Measurements from ENCODE around the gene FAF1. TPM values are rescaled to one million over a fixed set of nuclear protein-coding genes. Genes with fewer than 3 reads are reported as not detected.
"Not testable (repeated sequence)": the region's sequence is repeated elsewhere in the genome, so short reads cannot be mapped to it uniquely, and the experiment has no call there.

The FAF1 gene
- total RNA-seq, 4 donors from 2014 or later: 25.1 to 74.6 (median 37.2) TPM

DNA sequence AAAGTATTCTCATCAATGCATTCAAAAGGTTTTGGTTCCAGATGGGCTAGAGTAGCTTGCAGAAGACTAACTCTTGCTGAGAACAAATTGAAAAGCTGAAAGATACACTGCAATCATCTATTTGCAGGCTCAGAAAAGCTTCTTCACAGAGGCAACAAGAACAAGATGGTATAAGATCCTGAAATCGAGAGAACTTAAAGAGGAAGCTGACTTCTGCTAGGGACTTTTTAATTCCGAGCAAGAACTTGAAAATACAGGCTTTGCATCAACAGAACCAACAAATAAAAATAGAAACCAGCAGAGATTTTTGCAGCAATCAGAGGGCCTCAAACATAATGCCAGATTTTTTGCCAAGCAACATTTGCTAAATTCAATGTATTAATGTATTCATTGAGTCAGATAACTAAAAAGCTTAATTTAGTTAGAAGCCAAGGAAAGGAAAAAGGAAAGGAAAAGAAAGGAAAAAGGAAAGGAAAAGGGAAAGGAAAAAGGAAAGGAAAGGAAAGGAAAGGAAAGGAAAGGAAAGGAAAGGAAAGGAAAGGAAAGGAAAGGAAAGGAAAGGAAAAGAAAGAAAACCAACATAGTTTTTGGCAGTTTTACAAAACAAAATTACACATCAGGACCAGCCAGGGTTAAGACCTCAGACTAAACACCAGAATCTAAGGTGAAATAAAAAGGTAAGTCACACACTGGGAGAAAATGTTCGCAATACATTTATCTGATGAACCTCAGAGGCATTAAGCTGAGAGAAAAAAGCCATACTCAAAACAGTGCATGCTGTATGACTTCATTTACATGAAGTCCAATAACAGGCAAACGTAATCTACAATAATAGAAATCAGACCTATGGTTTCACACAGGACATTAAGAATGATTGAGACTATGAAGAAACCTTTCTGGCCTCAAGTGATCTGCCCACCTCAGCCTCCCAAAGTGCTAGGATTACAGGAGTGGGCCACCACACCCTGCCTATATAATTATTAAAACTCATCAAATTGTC is 42.6 kb downstream of the FAF1 start:
- Histone ChIP-seq H3K4me1 (peaks cover 0 to 8% (median 0%) of the 10 kb centered on the region in 4 donors), H3K4me3 (no peak overlapping the region), H3K27ac (no peak overlapping the region), H3K9me3 (no peaks in the 10 kb centered on the region), H3K36me3 (no peaks in the 10 kb centered on the region), H3K27me3 (no peaks in the 10 kb centered on the region)
- TF ChIP-seq, protein P1, sequence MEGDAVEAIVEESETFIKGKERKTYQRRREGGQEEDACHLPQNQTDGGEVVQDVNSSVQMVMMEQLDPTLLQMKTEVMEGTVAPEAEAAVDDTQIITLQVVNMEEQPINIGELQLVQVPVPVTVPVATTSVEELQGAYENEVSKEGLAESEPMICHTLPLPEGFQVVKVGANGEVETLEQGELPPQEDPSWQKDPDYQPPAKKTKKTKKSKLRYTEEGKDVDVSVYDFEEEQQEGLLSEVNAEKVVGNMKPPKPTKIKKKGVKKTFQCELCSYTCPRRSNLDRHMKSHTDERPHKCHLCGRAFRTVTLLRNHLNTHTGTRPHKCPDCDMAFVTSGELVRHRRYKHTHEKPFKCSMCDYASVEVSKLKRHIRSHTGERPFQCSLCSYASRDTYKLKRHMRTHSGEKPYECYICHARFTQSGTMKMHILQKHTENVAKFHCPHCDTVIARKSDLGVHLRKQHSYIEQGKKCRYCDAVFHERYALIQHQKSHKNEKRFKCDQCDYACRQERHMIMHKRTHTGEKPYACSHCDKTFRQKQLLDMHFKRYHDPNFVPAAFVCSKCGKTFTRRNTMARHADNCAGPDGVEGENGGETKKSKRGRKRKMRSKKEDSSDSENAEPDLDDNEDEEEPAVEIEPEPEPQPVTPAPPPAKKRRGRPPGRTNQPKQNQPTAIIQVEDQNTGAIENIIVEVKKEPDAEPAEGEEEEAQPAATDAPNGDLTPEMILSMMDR (IDR thresholded peaks at IDR 0.05): no peak
- no peak for TF ChIP-seq EP300 (IDR thresholded peaks at IDR 0.05; ENCODE audit: low read depth)
- no peak for TF ChIP-seq POLR2A (IDR thresholded peaks at IDR 0.05)
- TF ChIP-seq POLR2AphosphoS5 (IDR thresholded peaks at IDR 0.05): no peak
- intact Hi-C loops (cut with DNase I; ENCODE audit: low total_unique reads) (no loop called here), in situ Hi-C loops (cut with MboI; ENCODE audit: low pct_ligation_motif_present in 1 of 4, low pct_unique_long_range_greater_than_20kb in 1 of 4, low sequenced_read_pairs in 3 of 4) (no loop called here)
- no peak for DNase-seq
- 80 to 83% methylated on average over 4 of the region's 4 CpGs for WGBS, 2 donors (ENCODE audit: low coverage in 1 of 2)

DNA sequence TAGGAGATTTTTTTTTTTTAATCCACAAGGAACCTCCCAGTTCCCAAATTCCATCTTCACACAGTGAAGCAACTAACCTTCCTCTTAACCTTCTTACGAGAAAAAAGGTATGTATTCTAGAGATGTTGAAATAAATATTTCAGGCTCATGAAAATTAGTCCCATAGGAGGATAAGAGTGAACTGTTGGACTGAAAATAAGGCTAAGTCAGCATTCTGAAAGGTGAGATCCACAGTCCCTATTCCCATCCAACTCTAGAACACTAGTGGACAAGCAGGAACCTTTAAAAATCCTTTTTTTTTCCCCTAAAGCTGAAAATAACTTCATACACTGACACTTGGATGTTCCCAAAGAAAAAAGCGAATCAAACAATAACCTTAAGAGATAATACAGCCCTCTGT is 44.4 kb downstream of the FAF1 start:
- whole genome bisulfite sequencing, 2 donors (ENCODE audit: low coverage in 1 of 2): 96 to 100% methylated on average over 2 of the region's 2 CpGs
- Histone ChIP-seq H3K27me3 (no peaks in the 10 kb centered on the region), H3K27ac (no peak overlapping the region), H3K9me3 (no peaks in the 10 kb centered on the region), H3K4me3 (no peak overlapping the region), H3K4me1 (peaks cover 0 to 8% (median 0%) of the 10 kb centered on the region in 4 donors), H3K36me3 (no peaks in the 10 kb centered on the region)
- intact Hi-C loops (cut with DNase I; ENCODE audit: low total_unique reads): no loop called here
- no peak for DNase-seq
- in situ Hi-C loops (cut with MboI; ENCODE audit: low pct_ligation_motif_present in 1 of 4, low pct_unique_long_range_greater_than_20kb in 1 of 4, low sequenced_read_pairs in 3 of 4): no loop called here
- TF ChIP-seq, protein P1 (IDR thresholded peaks at IDR 0.05): no peak
- TF ChIP-seq POLR2A (IDR thresholded peaks at IDR 0.05) (no peak), POLR2AphosphoS5 (IDR thresholded peaks at IDR 0.05) (no peak), EP300 (IDR thresholded peaks at IDR 0.05; ENCODE audit: low read depth) (no peak)

DNA sequence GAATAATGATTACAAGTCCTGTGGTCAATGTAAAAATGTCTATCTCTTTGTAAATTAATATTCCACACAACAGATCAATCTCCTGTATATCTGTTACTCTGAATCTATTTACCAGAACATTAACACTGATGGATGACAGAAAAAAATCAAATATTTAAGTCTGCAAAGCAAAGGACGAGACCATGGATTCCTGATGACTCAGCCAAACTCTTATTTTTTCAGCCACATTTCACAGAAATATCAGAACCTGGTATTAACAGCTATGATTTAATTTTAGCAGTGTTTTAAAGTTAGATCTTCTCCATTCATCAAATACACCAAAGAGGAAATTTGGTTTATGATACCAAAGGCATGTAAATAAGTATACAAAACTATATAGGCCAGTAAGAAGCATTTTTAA is 46.1 kb downstream of the FAF1 start:
- in situ Hi-C loops (cut with MboI; ENCODE audit: low pct_ligation_motif_present in 1 of 4, low pct_unique_long_range_greater_than_20kb in 1 of 4, low sequenced_read_pairs in 3 of 4): no loop called here
- H3K27me3 ChIP-seq: no peaks in the 10 kb centered on the region
- no peak for DNase-seq
- peaks cover 0 to 8% (median 0%) of the 10 kb centered on the region in 4 donors for H3K4me1 ChIP-seq
- WGBS, 2 donors (ENCODE audit: low coverage in 1 of 2): 91 to 100% methylated on average over 1 of the region's 1 CpG
- no peaks in the 10 kb centered on the region for H3K9me3 ChIP-seq
- no peaks in the 10 kb centered on the region for H3K36me3 ChIP-seq
- intact Hi-C loops (cut with DNase I; ENCODE audit: low total_unique reads): no loop called here
- H3K27ac ChIP-seq: no peak overlapping the region
- H3K4me3 ChIP-seq: no peak overlapping the region
- TF ChIP-seq POLR2A (IDR thresholded peaks at IDR 0.05): no peak
- no peak for TF ChIP-seq POLR2AphosphoS5 (IDR thresholded peaks at IDR 0.05)
- TF ChIP-seq EP300 (IDR thresholded peaks at IDR 0.05; ENCODE audit: low read depth): no peak
- TF ChIP-seq, protein P1 (IDR thresholded peaks at IDR 0.05): no peak

DNA sequence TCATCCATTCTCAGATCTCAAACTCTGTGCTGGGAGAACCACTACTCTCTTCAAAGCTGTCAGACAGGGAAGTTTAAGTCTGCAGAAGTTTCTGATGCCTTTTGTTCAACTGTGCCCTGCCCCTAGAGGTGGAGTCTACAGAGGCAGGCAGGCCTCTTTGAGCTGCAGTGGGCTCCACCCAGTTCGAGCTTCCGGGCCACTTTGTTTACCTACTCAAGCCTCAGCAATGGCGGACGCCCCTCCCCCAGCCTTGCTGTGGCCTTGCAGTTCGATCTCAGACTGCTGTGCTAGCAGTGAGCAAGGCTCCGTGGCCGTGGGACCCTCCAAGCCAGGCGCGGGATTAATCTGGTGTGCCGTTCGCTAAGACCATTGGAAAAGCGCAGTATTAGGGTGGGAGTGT is 49.7 kb downstream of the FAF1 start:
- in situ Hi-C loops (cut with MboI; ENCODE audit: low pct_ligation_motif_present in 1 of 4, low pct_unique_long_range_greater_than_20kb in 1 of 4, low sequenced_read_pairs in 3 of 4); DNase-seq; H3K4me3 ChIP-seq; intact Hi-C loops (cut with DNase I; ENCODE audit: low total_unique reads); H3K27me3 ChIP-seq; H3K27ac ChIP-seq; H3K9me3 ChIP-seq; H3K4me1 ChIP-seq; H3K36me3 ChIP-seq: not testable (repeated sequence)
- WGBS, 2 donors (ENCODE audit: low coverage in 1 of 2): 94% methylated on average over 12 of the region's 12 CpGs; no CpG with 5 or more reads in 1 of the 2 donors

DNA sequence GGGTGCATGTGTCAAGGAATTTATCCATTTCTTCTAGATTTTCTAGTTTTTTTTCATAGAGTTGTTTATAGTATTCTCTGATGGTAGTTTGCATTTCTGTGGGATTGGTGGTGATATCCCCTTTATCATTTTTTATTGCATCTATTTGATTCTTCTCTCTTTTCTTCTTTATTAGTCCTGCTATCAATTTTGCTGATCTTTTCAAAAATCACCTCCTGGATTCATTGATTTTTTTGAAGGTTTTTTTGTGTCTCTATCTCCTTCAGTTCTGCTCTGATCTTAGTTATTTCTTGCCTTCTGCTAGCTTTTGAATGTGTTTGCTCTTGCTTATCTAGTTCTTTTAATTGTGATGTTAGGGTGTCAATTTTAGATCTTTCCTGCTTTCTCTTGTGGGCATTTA is 52.5 kb downstream of the FAF1 start:
- DNase-seq; H3K4me3 ChIP-seq; H3K27me3 ChIP-seq; in situ Hi-C loops (cut with MboI; ENCODE audit: low pct_ligation_motif_present in 1 of 4, low pct_unique_long_range_greater_than_20kb in 1 of 4, low sequenced_read_pairs in 3 of 4); H3K36me3 ChIP-seq; H3K27ac ChIP-seq; H3K9me3 ChIP-seq; H3K4me1 ChIP-seq; intact Hi-C loops (cut with DNase I; ENCODE audit: low total_unique reads): not testable (repeated sequence)

DNA sequence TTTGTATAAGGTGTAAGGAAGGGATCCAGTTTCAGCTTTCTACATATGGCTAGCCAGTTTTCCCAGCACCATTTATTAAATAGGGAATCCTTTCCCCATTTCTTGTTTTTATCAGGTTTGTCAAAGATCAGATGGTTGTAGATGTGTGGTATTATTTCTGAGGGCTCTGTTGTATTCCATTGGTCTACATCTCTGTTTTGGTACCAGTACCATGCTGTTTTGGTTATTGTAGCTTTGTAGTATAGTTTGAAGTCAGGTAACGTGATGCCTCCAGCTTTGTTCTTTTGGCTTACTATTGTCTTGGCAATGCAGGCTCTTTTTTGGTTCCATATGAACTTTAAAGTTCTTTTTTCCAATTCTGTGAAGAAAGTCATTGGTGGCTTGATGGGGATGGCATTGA is 54.0 kb downstream of the FAF1 start:
- in situ Hi-C loops (cut with MboI; ENCODE audit: low pct_ligation_motif_present in 1 of 4, low pct_unique_long_range_greater_than_20kb in 1 of 4, low sequenced_read_pairs in 3 of 4); DNase-seq; H3K27ac ChIP-seq; H3K9me3 ChIP-seq; intact Hi-C loops (cut with DNase I; ENCODE audit: low total_unique reads); H3K4me1 ChIP-seq; H3K4me3 ChIP-seq; H3K27me3 ChIP-seq; H3K36me3 ChIP-seq: not testable (repeated sequence)
- 71 to 94% methylated on average over 1 of the region's 1 CpG for WGBS, 2 donors (ENCODE audit: low coverage in 1 of 2)

Measured in transverse colon (tissue), 4 donors.